T1000 (cell line): ENCODE measurements around the gene HSH2D.
"Not testable (repeated sequence)": the region's sequence is repeated elsewhere in the genome, so short reads cannot be mapped to it uniquely, and the experiment has no call there.

ENCODE experiments used
- DNase-seq: peaks from one replicate; lab custom pipeline; 2025; ENCODE audit warnings: mixed read lengths; lab: John Stamatoyannopoulos, UW

HSH2D gene

GRCh38 chr19:16157601-16158000 is 14.1 kb downstream of the HSH2D start:
- no peak for DNase-seq

GRCh38 chr19:16159655-16160054 is 16.2 kb downstream of the HSH2D start:
- DNase-seq: no peak

DNA sequence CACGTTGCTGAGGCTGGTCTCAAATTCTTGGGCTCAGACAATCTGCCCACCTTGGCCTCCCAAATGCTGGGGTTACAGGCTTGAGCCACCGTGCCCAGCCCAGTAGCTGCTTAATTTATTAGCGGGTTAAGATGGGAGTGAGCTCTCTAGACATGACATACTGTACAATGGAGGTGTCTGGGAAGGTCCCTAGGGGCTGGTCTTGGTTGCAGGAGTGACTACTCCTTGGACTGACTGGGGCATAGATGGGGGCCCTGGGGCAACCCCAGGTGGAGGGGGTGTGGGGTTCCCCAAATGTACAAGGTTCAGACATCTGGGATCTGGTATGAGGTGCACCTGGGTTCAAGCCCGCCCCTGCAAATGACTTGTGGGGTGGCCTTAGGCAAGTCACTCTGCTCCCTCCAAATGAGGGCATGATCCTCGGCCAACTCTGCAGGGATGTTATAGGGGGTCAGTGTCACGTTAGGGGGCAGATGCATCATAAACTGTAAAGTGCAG is 17.0 kb downstream of the HSH2D start:
- DNase-seq: no peak

GRCh38 chr19:16160943-16161560 is 17.6 kb downstream of the HSH2D start:
- peak; percentile 39 for DNase-seq

- peak; percentile 13 for DNase-seq
Measured at GRCh38 chr19:16161840-16162239, 18.4 kb downstream of the HSH2D start.

DNA sequence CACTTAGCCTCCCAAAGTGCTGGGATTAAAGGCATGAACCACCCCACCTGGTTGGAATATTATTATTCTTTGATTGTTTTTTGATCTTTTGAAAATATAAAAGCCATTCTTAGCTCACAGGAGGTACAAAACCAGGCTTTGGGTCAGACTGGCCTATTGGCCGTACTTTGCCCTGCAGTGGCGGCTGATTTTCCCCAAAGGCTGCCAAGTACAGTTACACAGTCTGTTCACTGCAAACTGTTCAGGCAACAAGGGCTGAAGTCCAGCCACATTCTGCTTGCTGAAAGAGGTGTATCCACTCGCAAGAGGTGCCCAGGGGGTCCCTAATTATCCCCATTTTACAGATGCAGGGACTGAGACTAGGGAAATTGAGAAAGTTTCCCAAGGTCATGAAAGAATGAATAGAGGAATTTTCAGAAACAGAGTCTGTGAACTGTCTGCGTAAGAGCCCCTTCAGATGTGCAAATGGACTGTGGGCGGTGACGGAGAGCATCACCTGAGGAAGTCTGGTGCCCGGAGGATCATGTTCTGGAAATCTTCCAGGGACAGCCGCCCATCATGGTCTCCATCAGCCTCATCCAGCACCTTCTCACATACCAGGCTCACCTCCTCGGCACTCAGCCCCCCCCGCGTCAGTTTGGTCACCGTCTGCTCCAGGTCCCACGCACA is 20.9 kb downstream of the HSH2D start:
- DNase-seq: no peak

DNA sequence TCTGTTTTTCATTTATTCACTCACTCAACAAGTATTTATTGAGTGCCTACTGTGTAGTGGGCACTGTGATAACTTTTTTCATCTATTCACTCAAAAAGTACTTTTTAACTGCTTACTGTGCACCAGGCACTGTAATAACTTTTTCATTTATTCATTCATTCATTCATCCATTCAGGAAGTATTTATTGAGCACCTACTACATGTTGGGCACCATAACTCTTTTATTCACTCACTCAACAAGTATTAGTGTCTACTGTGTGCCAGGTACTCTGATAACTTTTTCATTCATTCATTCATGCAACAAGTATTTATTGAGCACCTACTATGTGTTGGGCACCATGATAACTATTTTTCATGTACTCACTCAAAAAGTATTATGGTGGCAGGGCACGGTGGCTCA is 22.9 kb downstream of the HSH2D start:
- DNase-seq: no peak

GRCh38 chr19:16167055-16167454 is 23.6 kb downstream of the HSH2D start:
- no peak for DNase-seq

DNA sequence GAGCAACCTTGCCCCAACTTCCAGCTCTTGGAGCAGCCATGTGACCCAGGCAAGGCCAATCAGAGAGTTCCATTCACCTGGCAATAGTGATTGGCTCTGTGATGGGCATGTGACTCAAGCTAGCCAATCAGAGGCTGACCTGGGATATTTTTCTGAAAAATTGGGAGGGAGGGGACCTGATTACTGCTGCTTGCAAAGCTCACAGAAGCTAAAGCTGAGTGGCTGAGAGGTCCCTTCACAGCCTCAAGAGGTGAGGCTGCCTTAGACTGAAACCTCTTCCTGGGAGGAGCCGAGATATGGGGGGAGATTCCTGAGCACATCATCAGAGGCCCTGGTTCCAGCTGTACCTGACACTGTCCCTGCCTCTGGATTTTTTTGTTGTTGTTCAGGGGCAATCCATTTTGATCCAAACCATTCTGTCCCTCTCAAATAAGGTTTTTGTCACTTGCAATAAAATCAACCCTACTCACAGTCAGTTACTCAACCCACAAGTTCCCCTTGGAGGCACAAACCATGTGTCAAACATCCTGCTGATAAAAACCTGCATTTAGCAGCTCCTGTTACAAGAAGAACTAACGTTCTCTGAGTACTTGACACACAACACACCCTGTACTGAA is 25.1 kb downstream of the HSH2D start:
- DNase-seq: no peak

- no peak for DNase-seq
Measured at GRCh38 chr19:16170134-16170533, 26.6 kb downstream of the HSH2D start.

DNA sequence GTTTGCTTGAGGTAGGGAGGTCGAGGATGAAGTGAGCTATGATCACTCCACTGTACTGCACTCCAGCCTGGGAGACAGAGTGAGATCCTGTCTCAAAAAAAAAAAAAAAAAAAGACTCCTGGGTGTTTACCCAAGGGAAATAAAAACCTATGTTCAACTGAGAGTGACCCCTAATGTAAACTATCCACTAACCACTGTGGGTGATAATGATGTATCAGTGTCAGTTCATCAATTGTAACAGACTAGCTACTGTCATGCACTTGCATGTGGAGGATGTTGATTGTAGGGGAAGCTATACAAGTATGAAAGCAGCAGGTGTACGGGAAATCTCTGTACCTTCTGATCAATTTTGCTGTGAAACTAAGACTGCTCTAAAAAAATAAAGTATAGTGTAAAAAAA is 32.5 kb downstream of the HSH2D start:
- no peak for DNase-seq

DNA sequence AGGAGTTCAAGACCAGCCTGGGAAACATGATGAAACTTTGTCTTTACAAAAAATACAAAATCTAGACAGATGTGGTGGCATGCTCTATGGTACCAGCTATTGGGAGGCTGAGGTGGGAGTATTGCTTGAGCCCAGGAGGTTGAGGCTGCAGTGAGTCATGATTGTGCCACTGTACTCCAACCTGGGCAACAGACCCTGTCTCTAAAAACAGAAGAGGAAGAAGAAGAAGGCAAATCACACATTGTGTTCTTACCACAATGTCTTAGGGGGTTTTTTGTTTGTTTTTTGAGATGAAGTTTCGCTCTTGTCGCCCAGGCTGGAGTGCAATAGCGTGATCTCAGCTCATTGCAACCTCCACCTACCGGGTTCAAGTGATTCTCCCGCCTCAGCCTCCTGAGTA is 35.4 kb downstream of the HSH2D start:
- not testable (repeated sequence) for DNase-seq

DNA sequence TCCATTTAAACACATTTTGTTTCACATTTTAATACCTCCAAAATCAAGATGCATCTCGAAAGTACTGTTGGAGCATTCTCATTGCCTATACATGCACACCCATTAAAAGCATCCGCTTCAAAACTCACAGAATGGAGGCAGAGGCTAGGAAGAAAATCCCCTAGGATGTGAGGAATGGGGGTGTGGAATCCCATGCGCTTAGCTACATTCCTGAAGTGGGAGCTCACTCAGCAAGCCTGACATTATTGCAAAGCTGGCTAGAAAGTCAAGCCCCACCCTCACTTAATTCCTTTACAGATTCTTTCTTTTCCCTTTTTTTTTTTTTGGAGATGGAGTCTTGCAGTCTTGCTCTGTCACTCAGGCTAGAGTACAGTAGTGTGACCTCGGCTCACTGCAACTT is 37.1 kb downstream of the HSH2D start:
- DNase-seq: no peak

GRCh38 chr19:16184665-16185122 is 41.2 kb downstream of the HSH2D start:
- DNase-seq: no peak

- peak; percentile 96 for DNase-seq
Measured at GRCh38 chr19:16185123-16185767, 41.8 kb downstream of the HSH2D start, which contains the start of gene FAM32A. FAM32A (plus strand) TSS chr19:16185410; CDS start chr19:16185443, 33 bp downstream.

- no peak for DNase-seq
Measured at GRCh38 chr19:16185768-16186123, 42.3 kb downstream of the HSH2D start.

- no peak for DNase-seq
Measured at GRCh38 chr19:16188521-16188920, 45.0 kb downstream of the HSH2D start.

DNA sequence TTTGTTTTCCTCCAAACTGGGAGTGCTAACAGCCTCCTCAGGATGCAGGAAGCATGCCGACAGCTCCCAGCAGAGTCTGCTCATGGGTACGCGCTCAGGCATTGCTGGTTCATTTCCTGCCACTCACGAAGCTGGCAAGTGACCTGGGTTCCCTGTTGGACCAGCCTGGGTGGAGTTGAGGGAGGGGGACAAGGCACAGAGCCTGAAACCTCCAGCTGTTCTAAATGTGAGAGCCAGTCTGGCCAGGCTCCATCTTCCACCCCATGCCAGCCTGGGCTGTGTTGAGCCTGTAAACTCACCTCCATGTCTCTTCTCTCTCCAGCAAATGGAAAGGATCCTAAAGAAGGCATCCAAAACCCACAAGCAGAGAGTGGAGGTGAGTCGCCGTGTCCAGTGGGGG is 46.7 kb downstream of the HSH2D start:
- no peak for DNase-seq

DNA sequence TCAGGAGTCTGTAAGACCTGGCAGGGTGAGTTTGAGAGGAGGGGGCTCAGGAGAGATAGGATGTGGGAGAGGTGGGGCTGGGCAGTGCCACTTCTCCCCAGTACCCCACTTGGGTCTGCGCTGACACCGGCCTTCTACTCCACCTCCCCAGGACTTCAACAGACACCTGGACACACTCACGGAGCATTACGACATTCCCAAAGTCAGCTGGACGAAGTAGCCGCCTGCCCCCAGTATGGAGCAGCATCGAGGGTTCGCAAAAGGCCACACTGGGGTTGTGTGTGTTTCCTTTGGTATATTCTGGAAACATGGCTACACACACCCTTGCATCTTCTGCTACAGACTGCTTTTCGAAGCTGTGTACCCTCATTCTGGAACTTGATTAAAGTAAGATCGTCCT is 47.3 kb downstream of the HSH2D start:
- no peak for DNase-seq

DNA sequence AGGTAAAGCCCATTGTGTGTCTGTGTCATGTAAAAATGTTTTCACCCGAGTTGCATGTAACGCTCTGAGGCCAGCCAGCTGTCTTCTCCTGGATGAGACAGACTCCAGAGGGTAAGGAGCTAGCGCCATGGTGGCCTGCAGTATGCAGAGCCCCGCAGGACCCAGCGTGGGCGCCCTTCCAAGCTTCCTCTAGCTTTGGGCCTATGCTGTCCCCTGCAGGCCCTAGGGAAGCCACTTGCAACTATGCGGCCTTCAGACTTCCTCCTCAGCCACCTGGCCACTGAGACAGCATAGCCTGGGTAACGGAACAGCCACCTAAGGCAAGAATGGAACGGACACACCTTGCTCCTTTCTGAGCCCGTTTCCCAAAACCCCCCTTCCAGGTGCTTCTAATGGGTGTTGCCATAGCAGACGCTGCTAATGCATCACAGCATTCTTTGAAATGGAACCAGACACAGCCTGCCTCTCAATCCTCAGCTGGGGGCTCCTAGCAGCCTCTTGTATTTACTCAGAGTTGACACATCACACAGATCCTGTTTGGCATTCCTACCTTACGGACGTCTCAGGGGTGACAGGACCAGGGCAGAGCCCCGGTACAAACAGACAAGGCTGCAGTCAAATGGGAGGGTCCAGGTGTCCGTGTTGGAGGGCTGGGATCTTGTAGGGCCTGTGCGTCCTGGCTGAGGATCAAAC is 47.9 kb downstream of the HSH2D start:
- DNase-seq: no peak

DNA sequence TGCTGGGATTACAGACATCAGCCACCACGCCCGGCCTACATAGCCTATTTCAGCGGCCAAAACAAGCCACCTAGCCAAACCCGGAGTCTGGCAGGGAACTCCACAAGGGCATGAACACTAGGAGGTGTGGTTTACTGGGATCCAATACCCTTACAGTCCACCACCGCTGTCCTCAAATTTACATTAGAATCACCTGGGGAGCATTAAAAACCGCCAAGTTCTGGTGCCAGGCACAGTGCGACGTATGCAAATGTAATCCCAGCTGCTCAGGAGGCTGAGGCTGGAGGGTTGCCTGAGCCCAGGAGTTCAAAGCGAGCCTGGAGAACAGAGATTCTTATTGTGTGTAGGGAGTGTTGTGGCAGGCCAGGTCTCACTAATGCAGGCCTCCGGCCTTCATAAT is 50.0 kb downstream of the HSH2D start:
- DNase-seq: no peak

GRCh38 chr19:16197188-16197621 is 53.7 kb downstream of the HSH2D start:
- DNase-seq: peak; percentile 70
